PC-9 (cell line): ENCODE data around the gene GALNT14. TPM values are rescaled to one million over a fixed set of nuclear protein-coding genes. Genes with fewer than 3 reads are reported as not detected.

Source experiments
- BruUV-seq: library from RNA; stranded (reverse); fragments of 400-500 nt; replicated peaks from 2 replicates; lab custom pipeline; 2021; lab: Mats Ljungman, UMichigan
- CTCF ChIA-PET: fragments of 300-600 bp; sonication (Branson Sonifier 250); formaldehyde crosslinking; loops from one replicate; lab custom pipeline; 2022; ENCODE audit warnings: antibody characterized with exemption; lab: Charles Lee
- POLR2A ChIA-PET: fragments of 300-600 bp; sonication (Branson Sonifier 250); formaldehyde crosslinking; loops from one replicate; lab custom pipeline; 2022; ENCODE audit warnings: antibody characterized with exemption; ENCODE audit not compliant: unreplicated experiment; lab: Charles Lee
- DNase-seq, 2 experiments: peaks; one replicate each; pipeline versions ENCODE4 v3.0.0 to v3.0.0-alpha.2; 2015 to 2022; ENCODE audit warnings: mixed read lengths in 1 of 2
- H2AFZ ChIP-seq: fragments of 200-600 bp; sonication (generic); 2 replicates; pipeline ENCODE4 v1.8.1; 2017; ENCODE audit warnings: antibody characterized with exemption
- H3F3A ChIP-seq: fragments of 200-600 bp; sonication (generic); 2 replicates; pipeline ENCODE4 v1.8.1; 2017; ENCODE audit warnings: antibody characterized with exemption, mild to moderate bottlenecking, low read depth; ENCODE audit not compliant: insufficient read depth
- H3K27ac ChIP-seq: fragments of 200-600 bp; sonication (generic); 2 replicates; pipeline ENCODE4 v1.6.1; 2016; ENCODE audit warnings: mixed run types
- H3K27me3 ChIP-seq: fragments of 200-600 bp; sonication (generic); 2 replicates; pipeline ENCODE4 v1.6.1; 2016; ENCODE audit warnings: low read depth, mixed run types; ENCODE audit not compliant: insufficient read depth
- H3K36me3 ChIP-seq: fragments of 200-600 bp; sonication (generic); 2 replicates; pipeline ENCODE4 v1.6.1; 2016; ENCODE audit warnings: low read depth, mixed run types
- H3K4me1 ChIP-seq: fragments of 200-600 bp; sonication (generic); replicated peaks from 2 replicates; pipeline ENCODE4 v1.6.1; 2016; ENCODE audit warnings: mixed run types; ENCODE audit not compliant: insufficient read depth
- H3K4me2 ChIP-seq: fragments of 200-600 bp; sonication (generic); 2 replicates; pipeline ENCODE4 v1.6.1; 2017; ENCODE audit warnings: mixed run types
- H3K4me3 ChIP-seq: fragments of 200-600 bp; sonication (generic); 2 replicates; pipeline ENCODE4 v1.6.1; 2016; ENCODE audit warnings: mixed run types
- H3K79me2 ChIP-seq: fragments of 200-600 bp; sonication (generic); 2 replicates; pipeline ENCODE4 v1.6.1; 2017; ENCODE audit warnings: low read depth, mixed run types
- H3K9me2 ChIP-seq: fragments of 200-600 bp; sonication (generic); 2 replicates; pipeline ENCODE4 v1.8.1; 2017; ENCODE audit warnings: mild to moderate bottlenecking; ENCODE audit not compliant: insufficient read depth
- H3K9me3 ChIP-seq: fragments of 200-600 bp; sonication (generic); 2 replicates; pipeline ENCODE4 v1.8.1; 2016; ENCODE audit warnings: low read depth; ENCODE audit not compliant: insufficient read depth
- H4K20me1 ChIP-seq: fragments of 200-600 bp; sonication (generic); 2 replicates; pipeline ENCODE4 v1.8.1; 2017; ENCODE audit not compliant: insufficient read depth
- CTCF ChIP-seq: fragments of 200-600 bp; sonication (generic); conservative IDR thresholded peaks from 2 replicates; pipeline ENCODE4 v1.6.1; 2017; ENCODE audit warnings: mixed run types, antibody characterized with exemption, mild to moderate bottlenecking, moderate library complexity
- EZH2 ChIP-seq: fragments of 200-600 bp; sonication (generic); IDR thresholded peaks from 2 replicates; pipeline ENCODE4 v1.8.0; 2017; ENCODE audit warnings: antibody characterized with exemption, low read depth
- intact Hi-C: fragments of 100-400 bp; cut with micrococcal nuclease; formaldehyde crosslinking; loops from one replicate; pipeline ENCODE4 v1.10.0; 2022; ENCODE audit not compliant: unreplicated experiment
- total RNA-seq: library from RNA; stranded (reverse); gene quantifications from 2 replicates; pipeline ENCODE4 v1.2.3, GENCODE V29; 2021

Gene GALNT14
- total RNA-seq, 1 experiment from 2014 or later: 3.1 TPM

- DNase-seq: no peak
- Histone ChIP-seq H3K9me3 (no peaks in the 10 kb centered on the region), H3K27ac (no peak overlapping the region), H3K4me1 (peaks cover 18% of the 10 kb centered on the region), H2AFZ (no peak overlapping the region), H3K79me2 (no peaks in the 10 kb centered on the region), H3K4me2 (no peak overlapping the region), H3F3A (no peaks in the 10 kb centered on the region; the same call in 1 of the 2 replicates), H3K36me3 (no peaks in the 10 kb centered on the region), H3K9me2 (no peaks in the 10 kb centered on the region), H4K20me1 (no peaks in the 10 kb centered on the region), H3K4me3 (no peak overlapping the region), H3K27me3 (no peaks in the 10 kb centered on the region)
- intact Hi-C loops: no loop called here
- no peak for TF ChIP-seq EZH2
- no peak for TF ChIP-seq CTCF
- POLR2A ChIA-PET: no interaction called here
- no TSS peak for BruUV-seq
- CTCF ChIA-PET: no interaction called here
These were observed 171.5 kb downstream of the GALNT14 start for GRCh38 chr2:30966786-30967185.

- no peaks in the 10 kb centered on the region for H4K20me1 ChIP-seq
- no peaks in the 10 kb centered on the region for H3K9me2 ChIP-seq
- no TSS peak for BruUV-seq
- TF ChIP-seq CTCF (no peak), EZH2 (no peak)
- POLR2A ChIA-PET: no interaction called here
- H3K4me1 ChIP-seq: peaks cover 18% of the 10 kb centered on the region
- intact Hi-C loops: no loop called here
- no peak overlapping the region for H3K4me2 ChIP-seq
- H3K36me3 ChIP-seq: no peaks in the 10 kb centered on the region
- no peaks in the 10 kb centered on the region for H3K79me2 ChIP-seq
- CTCF ChIA-PET: no interaction called here
- no peak overlapping the region for H3K27ac ChIP-seq
- no peaks in the 10 kb centered on the region for H3K27me3 ChIP-seq
- no peaks in the 10 kb centered on the region; the same call in 1 of the 2 replicates for H3F3A ChIP-seq
- no peak for DNase-seq
- H3K9me3 ChIP-seq: no peaks in the 10 kb centered on the region
- no peak overlapping the region for H3K4me3 ChIP-seq
- no peak overlapping the region for H2AFZ ChIP-seq
These were observed 173.2 kb downstream of the GALNT14 start for GRCh38 chr2:30965022-30965531.

GRCh38 chr2:30964334-30965005, 173.8 kb downstream of the GALNT14 start:
- BruUV-seq: no TSS peak
- Histone ChIP-seq H3K9me3 (no peaks in the 10 kb centered on the region), H3K9me2 (no peaks in the 10 kb centered on the region), H3K27me3 (no peaks in the 10 kb centered on the region), H3K4me2 (no peak overlapping the region), H3K4me3 (no peak overlapping the region), H4K20me1 (no peaks in the 10 kb centered on the region), H2AFZ (no peak overlapping the region), H3K36me3 (no peaks in the 10 kb centered on the region), H3K4me1 (peaks cover 13% of the 10 kb centered on the region), H3F3A (no peaks in the 10 kb centered on the region; the same call in 1 of the 2 replicates), H3K79me2 (no peaks in the 10 kb centered on the region), H3K27ac (no peak overlapping the region)
- ChIA-PET POLR2A (no interaction called here), CTCF (no interaction called here)
- intact Hi-C loops: no loop called here
- TF ChIP-seq EZH2 (no peak), CTCF (no peak)
- DNase-seq: no peak
